RKO (cell line): ENCODE results near the gene USP44.
"Not testable (repeated sequence)": the region's sequence is repeated elsewhere in the genome, so short reads cannot be mapped to it uniquely, and the experiment has no call there.

Experiments
- DNase-seq: peaks from one replicate; pipeline ENCODE4 v3.0.0-alpha.2; 2016; ENCODE audit warnings: low spot score

The USP44 gene

DNA sequence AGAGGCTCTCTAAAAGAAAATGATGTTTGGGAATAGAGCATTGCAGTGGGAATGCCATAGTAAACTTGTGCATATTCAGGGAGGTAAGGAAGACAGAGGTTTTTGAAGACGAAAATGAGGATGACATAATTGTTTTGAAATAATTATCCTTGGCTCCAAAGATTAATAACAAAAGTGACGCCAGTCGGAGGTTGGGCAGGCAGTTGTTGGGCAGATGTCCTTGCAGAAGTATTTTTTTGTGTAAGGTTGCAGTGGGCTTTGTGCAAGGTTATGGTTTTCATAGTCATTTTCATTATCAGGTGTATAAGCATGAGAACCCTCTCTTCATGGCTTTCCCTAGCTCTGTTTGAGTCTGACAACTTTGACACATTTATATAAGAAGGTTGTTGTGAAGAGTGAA lies 42.0 kb downstream of the USP44 start:
- no peak for DNase-seq

- no peak for DNase-seq
Observed at GRCh38 chr12:95506707-95507523, 44.4 kb downstream of the USP44 start.

DNA sequence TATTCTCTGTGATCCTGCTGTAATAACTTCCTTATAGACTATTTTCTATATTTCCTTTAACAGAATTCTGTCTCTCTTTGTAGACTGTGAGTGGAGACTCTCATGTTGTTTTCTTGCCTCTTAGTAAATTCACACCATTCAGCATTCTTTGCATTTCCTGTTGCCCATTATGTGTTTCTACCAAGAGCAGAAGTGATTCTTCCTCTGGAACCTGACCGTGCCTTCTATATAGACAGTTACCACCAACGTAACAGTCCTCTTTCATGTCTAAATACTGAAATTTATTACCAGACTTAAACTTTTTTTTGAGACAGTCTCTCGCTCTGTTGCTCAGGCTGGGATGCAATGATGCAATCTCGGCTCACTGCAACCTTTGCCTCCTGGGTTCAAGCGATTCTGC lies 46.2 kb downstream of the USP44 start:
- no peak for DNase-seq

GRCh38 chr12:95504140-95504539 lies 47.1 kb downstream of the USP44 start:
- no peak for DNase-seq

DNA sequence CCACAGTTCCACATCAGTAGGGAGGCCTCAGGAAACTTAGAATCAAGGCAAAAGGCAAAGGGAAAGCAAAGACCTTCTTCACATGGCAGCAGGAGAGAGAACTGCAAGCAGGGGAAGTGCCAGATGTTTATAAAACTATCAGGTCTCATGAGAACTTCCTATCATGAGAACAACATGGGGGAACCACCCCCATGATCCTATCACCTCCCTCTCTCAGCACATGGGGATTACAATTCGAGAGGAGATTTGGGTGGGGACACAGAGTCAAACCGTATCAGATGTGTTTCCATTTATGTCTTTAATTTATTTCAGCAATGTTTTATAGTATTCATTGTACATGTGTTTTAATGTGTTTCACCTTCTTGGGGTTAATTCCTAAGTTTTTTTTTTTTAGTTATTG lies 51.5 kb downstream of the USP44 start:
- no peak for DNase-seq

DNA sequence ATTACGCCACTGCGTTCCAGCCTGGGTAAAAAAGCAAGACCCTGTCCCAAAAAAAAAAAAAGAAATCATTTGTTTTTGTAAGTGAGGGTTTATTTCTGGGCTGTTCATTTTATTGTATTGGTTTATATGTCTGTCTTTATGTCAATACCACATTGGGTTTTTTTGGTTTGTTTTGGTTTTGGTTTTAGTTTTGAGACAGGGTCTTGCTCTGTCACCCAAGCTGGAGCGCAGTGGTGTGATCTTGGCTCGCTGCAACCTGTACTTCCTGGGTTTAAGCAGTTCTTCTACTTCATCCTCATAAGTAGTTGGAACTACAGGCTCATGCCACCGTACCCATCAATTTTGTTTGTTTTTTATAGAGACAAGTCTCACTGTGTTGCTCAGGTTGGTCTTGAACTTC lies 52.3 kb downstream of the USP44 start:
- no peak for DNase-seq

- DNase-seq, result no peak
Observed at GRCh38 chr12:95497031-95497430, 54.2 kb downstream of the USP44 start.

GRCh38 chr12:95495433-95495832 lies 55.8 kb downstream of the USP44 start:
- no peak for DNase-seq

GRCh38 chr12:95494888-95495287 lies 56.4 kb downstream of the USP44 start:
- DNase-seq, result no peak

GRCh38 chr12:95492462-95492861 lies 58.8 kb downstream of the USP44 start:
- no peak for DNase-seq

DNA sequence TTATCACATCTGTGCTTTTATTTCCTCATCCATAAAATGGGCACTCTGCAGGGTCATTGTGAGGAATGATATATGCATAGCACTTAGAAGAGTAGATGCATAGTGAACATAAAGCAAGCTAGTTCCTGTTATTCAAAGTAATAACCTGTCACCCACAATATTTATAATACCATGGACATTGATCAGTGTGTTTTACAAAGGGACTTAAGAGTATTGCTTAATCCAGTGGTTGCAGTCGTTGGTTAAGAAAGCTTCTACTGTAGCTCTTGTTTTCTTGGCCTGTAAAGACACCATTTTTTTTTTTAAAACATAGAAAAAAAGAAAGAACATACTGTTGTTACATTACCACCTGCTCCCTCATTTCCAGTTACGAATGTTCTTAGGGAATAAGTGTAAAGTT lies 64.3 kb downstream of the USP44 start:
- no peak for DNase-seq

DNA sequence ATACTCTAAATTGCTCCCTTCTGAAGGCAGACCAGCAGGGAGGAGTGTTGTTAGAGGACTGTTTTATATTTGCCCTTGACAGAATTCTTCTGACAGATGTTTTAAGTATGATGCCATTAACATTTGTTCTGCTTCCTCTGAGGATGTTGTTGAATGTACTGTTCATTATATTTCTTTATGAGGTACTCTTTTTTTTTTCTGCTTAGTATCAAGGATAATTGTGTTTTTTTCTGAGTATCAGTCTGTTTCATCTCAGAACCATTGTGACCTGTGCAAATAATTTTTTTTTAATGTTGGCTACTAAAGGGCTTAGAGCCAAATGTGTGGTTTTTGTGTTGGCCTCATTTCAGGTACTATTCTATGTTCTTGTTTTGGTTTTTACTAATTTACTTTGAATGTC lies 66.8 kb downstream of the USP44 start:
- DNase-seq, result no peak

DNA sequence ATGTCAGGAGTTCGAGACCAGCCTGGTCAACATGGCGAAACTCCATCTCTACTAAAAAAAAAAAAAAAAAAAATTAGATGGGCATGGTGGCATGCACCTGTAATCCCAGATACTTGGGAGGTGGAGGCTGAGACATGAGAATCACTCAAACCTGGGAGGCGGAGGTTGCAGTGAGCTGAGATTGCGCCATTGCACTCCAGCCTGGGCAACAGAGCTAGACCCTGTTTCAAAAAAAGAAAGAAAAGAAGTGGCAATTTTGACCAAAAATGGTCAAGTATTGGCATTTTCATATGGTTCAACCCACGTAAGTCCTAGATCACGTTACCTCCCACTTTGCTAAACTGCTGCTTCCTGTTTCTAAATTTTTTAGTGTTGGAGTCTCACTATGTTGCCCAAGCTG lies 68.7 kb downstream of the USP44 start:
- not testable (repeated sequence) for DNase-seq

DNA sequence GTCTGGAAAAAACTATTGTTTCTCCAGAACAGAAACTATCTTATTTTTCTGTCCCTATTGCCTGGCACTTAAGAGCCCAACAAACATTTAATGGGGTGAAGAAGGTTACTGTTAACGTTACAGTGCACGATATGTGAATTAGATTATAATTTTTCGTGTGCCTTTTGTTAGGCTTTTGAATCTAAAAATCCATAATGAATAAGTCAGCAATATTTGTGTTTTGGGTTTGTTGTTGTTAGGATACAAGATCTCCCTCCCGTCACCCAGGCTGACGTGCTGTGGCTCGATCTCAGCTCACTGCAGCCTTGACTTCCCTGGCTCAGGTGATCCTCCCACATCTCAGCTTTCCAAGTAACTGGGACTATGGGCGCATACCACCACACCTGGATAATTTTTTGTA lies 69.4 kb downstream of the USP44 start:
- no peak for DNase-seq

DNA sequence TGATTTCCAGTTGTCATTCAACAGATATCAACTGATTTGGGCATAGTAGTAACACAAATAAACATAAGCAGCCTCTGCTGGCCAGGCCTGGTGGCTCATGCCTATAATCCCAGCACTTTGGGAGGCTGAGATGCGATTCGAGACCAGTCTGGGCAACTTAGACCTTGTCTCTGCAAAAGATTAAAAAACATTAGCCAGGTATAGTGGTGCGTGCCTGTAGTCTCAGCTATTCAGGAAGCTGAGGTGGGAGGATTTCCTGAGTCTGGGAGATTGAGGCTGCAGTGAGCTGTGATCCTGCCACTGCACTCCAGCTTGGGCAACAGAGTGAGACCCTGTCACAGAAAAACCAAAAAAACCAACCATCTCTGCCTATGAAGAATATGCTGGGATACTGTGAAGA lies 70.2 kb downstream of the USP44 start:
- no peak for DNase-seq

DNA sequence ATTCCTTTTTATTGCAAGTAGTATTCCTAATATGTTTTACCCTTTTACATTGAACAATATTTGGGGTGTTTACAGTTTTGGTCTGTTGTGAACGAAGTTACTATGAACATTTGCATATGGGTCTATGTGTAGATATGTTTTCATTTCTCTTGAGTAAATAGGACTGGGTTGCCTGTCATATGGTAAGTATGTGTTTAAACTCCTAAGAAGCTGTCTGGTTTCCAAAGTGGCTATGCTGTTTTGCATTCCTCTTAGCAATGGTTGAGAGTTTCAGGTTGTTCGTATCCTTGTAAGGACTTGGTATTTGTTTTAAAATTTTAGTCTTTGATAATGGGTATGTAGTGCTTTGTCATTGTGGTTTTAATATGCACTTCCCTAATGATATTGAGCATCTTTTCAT lies 71.0 kb downstream of the USP44 start:
- no peak for DNase-seq

DNA sequence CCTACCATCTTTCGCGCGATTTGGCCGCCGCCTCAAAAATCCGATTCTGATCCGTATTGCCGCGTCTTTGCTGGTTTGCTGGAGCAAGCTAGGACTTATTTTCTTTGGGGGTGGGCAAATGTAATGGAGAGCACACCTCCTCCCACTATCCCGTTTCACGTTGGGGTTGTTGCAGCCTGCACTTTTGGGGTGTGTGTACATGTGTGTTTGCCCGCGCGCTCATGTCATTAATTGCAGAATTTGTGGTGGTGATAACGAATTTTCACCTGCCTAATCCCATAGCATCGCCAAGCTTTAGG lies 76.7 kb downstream of the USP44 start:
- no peak for DNase-seq

- DNase-seq, result peak; percentile 96
Observed at GRCh38 chr12:95473884-95474659, 77.2 kb downstream of the USP44 start, which contains the start of gene METAP2. Gene METAP2 (plus strand): TSS chr12:95474152. CDS start chr12:95474180, 28 bp downstream.

DNA sequence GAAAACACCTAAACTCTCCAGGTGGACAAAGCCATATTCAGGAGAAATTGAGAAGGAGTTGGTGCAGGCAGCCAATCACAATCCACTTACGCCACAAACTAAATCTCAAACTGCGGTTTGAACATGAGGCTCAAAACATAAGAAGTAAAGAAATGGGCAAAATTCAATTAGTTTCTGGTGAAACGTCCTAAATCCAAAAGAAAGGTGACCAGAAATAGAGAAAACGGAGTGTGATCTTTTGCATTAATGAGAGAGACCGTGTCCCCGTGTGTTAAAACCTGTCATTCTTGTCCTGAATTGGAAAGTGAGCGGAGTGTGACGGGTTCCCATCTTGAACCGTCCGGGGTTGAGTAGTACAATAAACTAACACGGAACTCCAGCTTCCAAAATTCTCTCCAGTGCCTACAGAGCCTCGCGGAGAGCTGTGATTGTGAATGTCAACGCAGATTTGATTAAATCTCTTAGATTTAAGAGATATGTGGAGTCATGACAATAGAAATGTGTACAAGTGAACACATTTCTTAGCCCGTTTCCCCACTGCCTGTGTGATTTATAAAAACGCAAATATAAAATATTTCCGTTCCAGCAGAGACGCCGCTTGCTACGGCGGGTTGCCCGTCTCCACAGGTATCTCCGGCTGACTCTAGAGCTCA lies 77.9 kb downstream of the USP44 start:
- DNase-seq, result peak; percentile 64

DNA sequence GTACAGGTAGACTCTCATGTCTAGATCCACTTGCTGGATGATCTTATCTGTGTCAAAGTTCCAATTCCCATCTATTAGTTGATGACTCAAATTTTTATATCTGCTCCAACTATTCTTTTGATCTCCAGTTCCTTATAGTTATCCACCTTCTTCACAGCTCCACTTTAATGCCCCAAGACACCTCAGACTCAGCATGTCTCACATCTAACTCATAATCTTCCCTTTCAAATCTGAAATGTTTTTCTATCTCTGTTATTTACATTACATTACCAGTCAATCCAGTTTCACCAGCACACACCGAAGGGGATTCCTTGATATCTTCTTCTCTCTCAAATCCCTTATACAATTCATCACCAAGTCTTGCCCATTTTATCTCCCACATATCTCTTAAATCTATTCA lies 81.0 kb downstream of the USP44 start:
- no peak for DNase-seq
